ENCODE data around the gene ACSM5. TPM values are rescaled to one million over a fixed set of nuclear protein-coding genes. Genes with fewer than 3 reads are reported as not detected.

Gene ACSM5
- total RNA-seq, 2 donors from 2014 or later: 0.78 to 11.0 TPM

GRCh38 chr16:20399185-20399584, 10.1 kb upstream of the ACSM5 start:
- Histone ChIP-seq H3K4me1 (ENCODE audit: control insufficient read depth in 1 of 2, low read depth in 2 of 2) (peaks cover 4 to 5% of the 10 kb centered on the region in 2 donors), H3K27me3 (replicated peaks; ENCODE audit: insufficient read depth) (no peaks in the 10 kb centered on the region), H3K36me3 (no peaks in the 10 kb centered on the region), H3K27ac (no peak overlapping the region), H3K9me3 (no peaks in the 10 kb centered on the region), H3K4me3 (no peak overlapping the region)
- no peak for TF ChIP-seq CTCF (IDR thresholded peaks at IDR 0.05)
- ATAC-seq (ENCODE audit: insufficient number of reproducible peaks, low FRiP score, low read depth) (no peak), DNase-seq (ENCODE audit: low spot score) (no peak)

DNA sequence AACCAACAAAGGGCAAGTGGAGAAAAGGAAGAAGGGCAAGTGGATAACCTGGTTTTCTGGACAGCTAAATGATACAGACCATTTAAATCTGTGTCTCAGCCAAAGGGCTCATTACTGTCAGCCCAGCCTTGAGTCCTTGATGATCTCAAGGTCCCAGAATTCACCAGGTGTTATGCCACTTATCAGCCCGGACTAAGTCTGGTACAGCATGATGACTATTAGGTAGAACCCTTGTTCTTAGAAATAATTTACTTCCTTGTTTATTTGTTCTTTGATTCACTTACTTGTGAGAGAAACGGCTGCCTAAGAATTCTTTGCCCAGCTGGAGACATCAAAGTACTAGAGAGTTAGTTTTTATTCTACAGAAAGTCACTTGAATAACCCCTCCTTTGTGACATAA, 8.3 kb upstream of the ACSM5 start:
- ATAC-seq (ENCODE audit: insufficient number of reproducible peaks, low FRiP score, low read depth) (no peak), DNase-seq (ENCODE audit: low spot score) (no peak)
- H3K27ac ChIP-seq: no peak overlapping the region
- H3K4me3 ChIP-seq: no peak overlapping the region
- H3K4me1 ChIP-seq (ENCODE audit: control insufficient read depth in 1 of 2, low read depth in 2 of 2): no peaks in the 10 kb centered on the region
- H3K36me3 ChIP-seq: no peaks in the 10 kb centered on the region
- no peaks in the 10 kb centered on the region for H3K27me3 ChIP-seq (replicated peaks; ENCODE audit: insufficient read depth)
- TF ChIP-seq CTCF (IDR thresholded peaks at IDR 0.05): no peak
- H3K9me3 ChIP-seq: no peaks in the 10 kb centered on the region

DNA sequence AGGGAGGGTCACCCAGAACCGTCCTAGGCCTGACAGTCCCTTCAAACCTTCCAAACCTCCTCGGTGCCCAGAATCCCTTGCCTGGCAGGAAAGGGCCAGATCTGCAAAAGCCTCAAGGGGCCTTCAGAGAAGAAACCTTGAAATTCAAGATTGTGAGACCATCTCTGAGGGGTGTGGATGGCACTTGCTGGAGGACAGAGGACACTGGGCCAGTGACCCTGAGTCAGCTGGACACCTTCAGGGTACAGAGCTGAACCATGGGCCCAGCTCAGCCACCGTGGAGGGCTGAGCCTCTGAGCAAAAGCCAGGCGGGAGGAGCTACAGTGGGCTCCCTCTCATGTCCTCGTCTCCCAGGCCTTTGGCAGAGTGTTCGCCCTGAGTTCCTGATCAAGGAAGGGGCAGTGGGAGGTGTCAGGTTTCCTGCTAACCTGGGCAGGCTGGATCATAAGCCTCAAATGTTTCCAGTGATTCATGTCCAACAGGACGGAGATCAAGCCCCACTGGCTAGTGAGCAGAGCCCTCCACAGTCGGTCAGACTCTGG, 7.8 kb upstream of the ACSM5 start:
- TF ChIP-seq CTCF (IDR thresholded peaks at IDR 0.05): no peak
- H3K27me3 ChIP-seq (replicated peaks; ENCODE audit: insufficient read depth): no peaks in the 10 kb centered on the region
- H3K4me1 ChIP-seq (ENCODE audit: control insufficient read depth in 1 of 2, low read depth in 2 of 2): no peaks in the 10 kb centered on the region
- no peaks in the 10 kb centered on the region for H3K9me3 ChIP-seq
- no peak overlapping the region for H3K27ac ChIP-seq
- DNase-seq (ENCODE audit: low spot score): no peak
- no peaks in the 10 kb centered on the region for H3K36me3 ChIP-seq
- H3K4me3 ChIP-seq: no peak overlapping the region
- ATAC-seq (ENCODE audit: insufficient number of reproducible peaks, low FRiP score, low read depth): no peak

GRCh38 chr16:20402651-20403050, 6.7 kb upstream of the ACSM5 start:
- ATAC-seq (ENCODE audit: insufficient number of reproducible peaks, low FRiP score, low read depth): no peak
- Histone ChIP-seq H3K27ac (no peak overlapping the region), H3K9me3 (no peaks in the 10 kb centered on the region), H3K4me3 (no peak overlapping the region), H3K4me1 (ENCODE audit: control insufficient read depth in 1 of 2, low read depth in 2 of 2) (no peaks in the 10 kb centered on the region), H3K27me3 (replicated peaks; ENCODE audit: insufficient read depth) (no peaks in the 10 kb centered on the region), H3K36me3 (no peaks in the 10 kb centered on the region)
- TF ChIP-seq CTCF (IDR thresholded peaks at IDR 0.05): no peak
- DNase-seq (ENCODE audit: low spot score): no peak

GRCh38 chr16:20404637-20405036, 4.7 kb upstream of the ACSM5 start, which contains the start of gene PDILT:
PDILT (minus strand) TSS chr16:20404737; CDS start chr16:20399300, 5,437 bp downstream.
- Histone ChIP-seq H3K36me3 (no peaks in the 10 kb centered on the region), H3K27me3 (replicated peaks; ENCODE audit: insufficient read depth) (no peaks in the 10 kb centered on the region), H3K9me3 (no peaks in the 10 kb centered on the region), H3K4me1 (ENCODE audit: control insufficient read depth in 1 of 2, low read depth in 2 of 2) (no peaks in the 10 kb centered on the region), H3K27ac (no peak within 1 kb of the TSS), H3K4me3 (no peak within 1 kb of the TSS)
- TF ChIP-seq CTCF (IDR thresholded peaks at IDR 0.05): no peak
- ATAC-seq (ENCODE audit: insufficient number of reproducible peaks, low FRiP score, low read depth): no peak
- DNase-seq (ENCODE audit: low spot score): no peak

Measured in thoracic aorta (tissue), 2 donors.